Stimulated activated CD8-positive, alpha-beta memory T cell treated with anti-CD3 and anti-CD28 coated beads, Interleukin-12 subunit alpha, Interleukin-12 subunit beta, amount 100 ng/mL, for 1 hour (primary cell): ENCODE results near the gene CSRP1.
"Not testable (repeated sequence)": the region's sequence is repeated elsewhere in the genome, so short reads cannot be mapped to it uniquely, and the experiment has no call there.

Experiments used
- DNase-seq: peaks from one replicate; pipeline ENCODE4 v3.0.0-alpha.2; 2020; ENCODE audit warnings: low read depth

Gene CSRP1

GRCh38 chr1:201537891-201538611 lies 31.1 kb upstream of the CSRP1 start:
- no peak for DNase-seq

DNA sequence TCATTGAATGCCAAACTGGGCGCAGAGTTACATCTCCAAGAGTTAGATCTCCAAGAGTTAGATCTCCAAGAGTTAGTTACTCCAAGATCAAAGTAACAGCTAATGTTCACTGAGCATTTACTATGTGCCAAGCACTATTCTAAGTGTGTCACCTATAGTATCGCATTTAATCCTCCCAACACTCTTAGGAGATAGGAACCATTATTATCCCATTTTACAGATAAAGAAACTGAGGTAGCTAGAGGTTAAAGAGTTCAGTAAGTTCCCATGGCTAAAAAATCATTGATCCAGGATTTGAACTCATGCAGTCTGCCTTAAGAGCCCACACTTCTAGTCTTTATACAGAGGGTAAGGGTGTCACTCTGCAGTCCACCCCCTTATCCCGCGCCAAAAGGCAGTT lies 30.5 kb upstream of the CSRP1 start:
- DNase-seq = no peak

GRCh38 chr1:201537028-201537427 lies 30.1 kb upstream of the CSRP1 start:
- DNase-seq = no peak

- DNase-seq = no peak
Observed at GRCh38 chr1:201536558-201536957, 29.6 kb upstream of the CSRP1 start.

- no peak for DNase-seq
Observed at GRCh38 chr1:201535919-201536245, 29.0 kb upstream of the CSRP1 start.

GRCh38 chr1:201535046-201535918 lies 28.4 kb upstream of the CSRP1 start:
- DNase-seq = no peak

DNA sequence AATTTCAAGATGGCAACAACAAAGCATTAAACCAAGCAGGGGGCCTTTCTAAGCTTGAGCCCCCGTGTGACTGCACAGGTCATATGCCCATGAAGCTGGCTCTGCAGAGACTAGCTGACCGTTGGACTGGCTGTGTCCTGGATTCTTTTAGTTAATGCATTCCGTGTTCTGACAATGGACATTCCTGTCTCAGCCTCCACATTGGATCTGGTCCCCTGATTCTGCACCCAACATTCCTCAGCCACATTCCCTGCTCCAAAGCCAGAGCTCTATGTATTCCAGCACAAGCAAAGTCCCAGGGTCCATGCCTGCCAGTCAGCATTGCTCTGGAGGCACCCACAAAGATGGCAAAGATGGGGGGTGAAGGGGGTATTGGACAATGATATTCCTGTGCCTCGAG lies 26.9 kb upstream of the CSRP1 start:
- no peak for DNase-seq

GRCh38 chr1:201531551-201532425 lies 24.9 kb upstream of the CSRP1 start:
- no peak for DNase-seq

DNA sequence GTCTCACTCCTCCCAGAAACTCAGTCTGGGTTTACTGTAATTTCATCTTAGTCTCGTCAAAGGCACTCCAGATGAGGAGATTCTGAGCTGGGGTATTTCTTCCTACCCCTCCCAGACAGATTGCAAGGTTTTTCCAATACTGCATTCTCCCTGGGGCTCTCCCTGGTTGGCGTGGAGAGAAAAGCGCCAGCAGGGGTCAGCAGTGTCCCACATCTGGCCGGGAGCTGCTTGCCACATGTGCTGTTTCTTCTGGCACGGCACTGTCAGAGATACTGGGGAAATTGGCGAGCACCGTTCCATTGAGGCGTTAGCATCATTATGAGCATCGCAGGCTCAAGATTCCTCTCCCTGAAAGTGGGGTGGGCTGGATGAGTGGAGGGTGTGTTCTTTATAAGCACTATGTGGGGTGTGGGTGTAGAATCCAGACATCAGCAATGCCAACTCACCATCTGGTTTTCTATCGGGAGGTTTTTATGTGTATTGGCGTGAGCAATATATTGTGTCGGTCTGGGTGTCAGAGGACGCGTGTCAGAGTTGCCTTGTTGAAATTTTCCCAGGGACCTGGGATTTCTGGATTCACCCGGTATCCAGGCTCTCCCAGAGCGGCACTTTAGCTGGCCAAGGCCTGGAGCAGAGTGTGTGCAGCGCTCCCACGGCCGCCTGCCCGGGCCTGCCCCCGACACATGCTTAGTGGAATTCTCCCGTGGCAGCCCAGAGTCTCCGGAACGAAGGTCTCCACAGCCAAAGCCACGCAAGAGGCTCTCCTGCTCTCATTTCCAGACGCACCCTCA lies 24.0 kb upstream of the CSRP1 start:
- no peak for DNase-seq

GRCh38 chr1:201528631-201529252 lies 21.8 kb upstream of the CSRP1 start:
- DNase-seq = no peak

DNA sequence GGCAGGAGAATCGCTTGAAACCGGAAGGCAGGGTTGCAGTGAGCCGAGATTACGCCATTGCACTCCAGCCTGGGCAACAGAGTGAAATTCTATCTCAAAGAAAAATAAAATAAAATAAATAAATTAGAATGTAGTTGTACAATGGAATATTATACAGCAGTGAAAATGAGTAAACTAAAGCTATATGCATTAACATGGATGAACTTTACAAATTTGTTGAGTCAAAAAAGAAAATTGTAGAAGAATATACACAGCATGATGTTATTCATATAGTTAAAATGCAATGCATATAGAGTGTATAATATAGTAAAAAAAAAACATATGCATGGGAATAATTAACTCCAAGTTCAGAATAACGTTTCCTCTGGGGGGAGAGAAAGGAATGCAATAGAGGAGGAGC lies 21.0 kb upstream of the CSRP1 start:
- DNase-seq = no peak

- DNase-seq = no peak
Observed at GRCh38 chr1:201525193-201525778, 18.4 kb upstream of the CSRP1 start.

- not testable (repeated sequence) for DNase-seq
Observed at GRCh38 chr1:201520046-201520575, 13.2 kb upstream of the CSRP1 start.

DNA sequence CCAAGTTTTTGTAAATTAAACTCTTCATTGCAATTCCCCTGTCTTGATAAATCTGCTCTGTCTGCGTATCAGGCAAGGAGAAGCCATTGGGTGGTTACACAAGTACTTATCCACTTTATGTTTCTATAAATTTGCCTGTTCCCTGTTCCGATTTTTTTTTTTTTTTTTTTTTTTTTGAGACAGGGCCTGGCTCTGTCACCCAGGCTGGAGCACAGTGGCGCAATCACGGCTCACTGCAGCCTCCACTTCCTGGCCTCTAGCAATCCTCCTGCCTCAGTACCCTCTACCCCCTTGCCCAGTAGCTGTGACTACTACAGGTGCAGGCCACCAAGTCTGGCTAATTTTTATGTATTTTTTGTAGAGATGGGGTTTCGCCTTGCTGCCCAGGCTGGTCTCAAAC lies 11.1 kb upstream of the CSRP1 start:
- DNase-seq = no peak

GRCh38 chr1:201517631-201518030 lies 10.7 kb upstream of the CSRP1 start:
- no peak for DNase-seq

- DNase-seq = no peak
Observed at GRCh38 chr1:201516511-201517127, 9.7 kb upstream of the CSRP1 start.

DNA sequence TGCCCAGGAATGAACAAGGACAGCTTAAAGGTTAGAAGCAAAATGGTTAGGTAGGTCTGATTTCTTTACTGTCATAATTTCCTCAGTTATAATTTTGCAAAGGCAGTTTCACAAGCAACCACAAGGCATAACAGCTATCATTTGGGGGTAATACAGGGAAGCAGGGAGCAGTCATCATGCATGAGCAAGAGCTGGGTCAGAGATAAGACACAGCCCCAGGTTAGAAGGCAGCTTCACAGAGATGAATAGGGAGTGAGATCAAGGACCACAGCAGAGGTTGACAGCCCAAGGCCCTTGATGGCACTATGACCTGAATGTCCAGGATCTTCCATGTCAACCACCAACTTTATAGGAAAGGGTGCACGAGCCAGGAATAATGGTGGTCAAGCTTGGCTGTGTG lies 9.0 kb upstream of the CSRP1 start:
- DNase-seq = no peak

GRCh38 chr1:201515062-201515750 lies 8.3 kb upstream of the CSRP1 start:
- DNase-seq = no peak

DNA sequence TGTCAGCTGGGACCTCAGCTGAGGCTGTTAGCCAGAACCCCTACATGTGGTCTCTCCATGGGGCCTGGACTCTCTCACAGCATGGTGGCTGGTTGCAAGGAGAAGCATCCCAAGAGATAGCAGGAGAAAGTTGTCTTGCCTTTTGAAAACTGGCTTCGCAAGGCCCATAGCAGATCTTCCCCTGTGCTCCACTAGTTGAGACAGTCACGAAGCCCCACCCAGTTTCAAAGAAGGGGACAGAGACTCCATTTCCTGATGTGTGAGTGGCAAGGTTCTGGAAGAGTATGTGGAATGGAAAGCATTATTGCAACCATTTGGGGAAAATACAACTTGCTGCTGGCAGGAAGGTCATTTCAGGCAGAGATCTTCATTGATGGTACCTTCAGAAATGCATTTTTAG lies 7.5 kb upstream of the CSRP1 start:
- no peak for DNase-seq
